GM23248 (cell line): ENCODE data around the gene SAMD4B.

Experiments used
- EZH2 ChIP-seq: fragments of 200-600 bp; sonication (generic); IDR thresholded peaks from 2 replicates; pipeline ENCODE4 v1.6.1; 2018; ENCODE audit warnings: antibody characterized with exemption, mild to moderate bottlenecking; ENCODE audit not compliant: insufficient read depth, poor library complexity, severe bottlenecking
- EZH2phosphoT487 ChIP-seq: fragments of 200-600 bp; sonication (generic); IDR thresholded peaks from 2 replicates; pipeline ENCODE4 v1.6.1; 2018; ENCODE audit warnings: antibody characterized with exemption, moderate library complexity, mild to moderate bottlenecking, low read depth; ENCODE audit not compliant: insufficient read depth

GRCh38 chr19:39356073-39356472 is 13.9 kb downstream of the SAMD4B start:
- TF ChIP-seq EZH2 (no peak), EZH2phosphoT487 (no peak)
